OCI-LY3 (cell line): ENCODE measurements around the gene GUCA2A.

Experiments used
- EZH2phosphoT487 ChIP-seq: fragments of 200-600 bp; shearing (Covaris generic); IDR thresholded peaks from 2 replicates; pipeline ENCODE4 v1.6.1; 2018; ENCODE audit warnings: antibody characterized with exemption, mixed run types, low read depth
- TF ChIP-seq, protein P1 (sequence below): fragments of 200-600, 300-600 bp; sonication (generic); IDR thresholded peaks from 2 replicates; pipeline ENCODE4 v1.5.1; 2014; ENCODE audit warnings: antibody characterized with exemption, low read length, low read depth

DNA sequence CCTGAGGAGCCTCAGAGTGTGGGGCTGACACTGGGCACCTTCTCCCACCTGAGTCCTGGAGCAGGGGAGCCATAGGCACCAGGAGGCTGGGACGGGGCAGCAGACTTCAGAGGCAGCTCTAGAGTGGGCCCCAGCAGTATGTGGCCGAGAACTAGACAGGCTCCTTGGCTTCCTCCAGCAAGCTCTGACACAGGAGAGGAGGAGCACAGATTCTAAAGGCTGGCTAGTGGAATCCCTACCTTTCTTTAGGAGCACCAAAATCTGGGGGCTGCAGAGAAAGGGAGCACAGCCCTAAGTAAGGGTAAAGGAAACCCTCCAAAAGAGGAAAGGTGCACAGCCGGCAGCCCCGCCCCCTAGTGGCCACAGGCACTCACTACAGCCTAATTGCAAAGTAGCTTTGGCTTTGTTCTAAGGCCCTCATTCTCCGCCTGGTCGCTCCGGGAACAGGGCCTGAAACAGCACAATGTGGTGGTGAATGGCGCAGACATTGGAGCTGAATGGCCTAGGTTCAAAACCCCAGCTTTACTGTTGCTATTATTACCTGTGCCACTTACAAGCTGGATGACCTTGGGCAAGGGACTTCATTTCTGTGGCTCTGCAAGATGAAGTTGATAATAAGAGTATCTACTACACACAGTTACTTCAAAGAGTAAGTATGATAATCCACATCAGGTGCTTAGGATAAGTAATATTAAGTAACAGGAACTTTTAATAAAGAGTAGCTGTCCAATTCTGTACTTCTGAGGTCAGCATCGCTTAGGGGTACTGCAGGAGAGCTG is 8.8 kb upstream of the GUCA2A start:
- TF ChIP-seq, protein P1, sequence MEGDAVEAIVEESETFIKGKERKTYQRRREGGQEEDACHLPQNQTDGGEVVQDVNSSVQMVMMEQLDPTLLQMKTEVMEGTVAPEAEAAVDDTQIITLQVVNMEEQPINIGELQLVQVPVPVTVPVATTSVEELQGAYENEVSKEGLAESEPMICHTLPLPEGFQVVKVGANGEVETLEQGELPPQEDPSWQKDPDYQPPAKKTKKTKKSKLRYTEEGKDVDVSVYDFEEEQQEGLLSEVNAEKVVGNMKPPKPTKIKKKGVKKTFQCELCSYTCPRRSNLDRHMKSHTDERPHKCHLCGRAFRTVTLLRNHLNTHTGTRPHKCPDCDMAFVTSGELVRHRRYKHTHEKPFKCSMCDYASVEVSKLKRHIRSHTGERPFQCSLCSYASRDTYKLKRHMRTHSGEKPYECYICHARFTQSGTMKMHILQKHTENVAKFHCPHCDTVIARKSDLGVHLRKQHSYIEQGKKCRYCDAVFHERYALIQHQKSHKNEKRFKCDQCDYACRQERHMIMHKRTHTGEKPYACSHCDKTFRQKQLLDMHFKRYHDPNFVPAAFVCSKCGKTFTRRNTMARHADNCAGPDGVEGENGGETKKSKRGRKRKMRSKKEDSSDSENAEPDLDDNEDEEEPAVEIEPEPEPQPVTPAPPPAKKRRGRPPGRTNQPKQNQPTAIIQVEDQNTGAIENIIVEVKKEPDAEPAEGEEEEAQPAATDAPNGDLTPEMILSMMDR = peak; percentile 80
- no peak for TF ChIP-seq EZH2phosphoT487
